Measurements from ENCODE around the gene TRAPPC14. TPM values are rescaled to one million over a fixed set of nuclear protein-coding genes. Genes with fewer than 3 reads are reported as not detected.

Gene TRAPPC14
- total and polyA plus RNA-seq, 10 of the 15 experiments (the other 5 are each of a cell fraction or from before 2014, with no cell fraction given): 0.21 to 24.7 (median 7.5) TPM

DNA sequence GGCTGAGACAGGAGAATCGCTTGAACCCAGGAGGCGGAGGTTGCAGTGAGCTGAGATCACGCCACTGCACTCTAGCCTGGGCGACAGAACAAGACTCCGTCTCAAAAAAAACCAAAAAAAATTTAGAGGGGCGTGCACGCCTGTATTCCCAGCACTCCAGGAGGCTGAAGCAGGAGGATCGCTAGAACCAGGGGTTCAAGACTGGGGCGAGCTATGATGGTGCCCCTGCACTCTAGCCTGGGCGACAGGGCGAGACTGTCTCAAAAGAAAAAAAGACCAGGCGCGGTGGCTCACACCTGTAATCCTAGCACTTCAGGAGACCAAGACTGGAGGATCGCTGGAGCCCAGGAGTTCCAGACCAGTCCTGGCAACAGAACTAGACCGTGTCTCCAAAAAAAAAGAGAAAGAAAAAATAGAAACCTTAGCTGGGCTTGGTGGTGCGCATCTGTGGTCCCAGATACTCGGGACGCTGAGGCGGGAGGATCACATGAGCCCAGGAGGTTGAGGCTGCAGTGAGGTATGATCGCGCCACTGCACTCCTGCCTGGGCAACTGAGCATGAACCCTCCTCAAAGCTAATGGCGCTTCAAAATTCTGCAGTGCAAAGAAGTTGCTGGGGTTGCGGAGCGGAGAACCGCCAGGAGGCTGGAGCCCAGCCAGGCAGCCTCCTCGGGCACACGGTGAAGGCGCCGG, 32.1 kb downstream of the TRAPPC14 start (continued):
- TF ChIP-seq, protein P1, sequence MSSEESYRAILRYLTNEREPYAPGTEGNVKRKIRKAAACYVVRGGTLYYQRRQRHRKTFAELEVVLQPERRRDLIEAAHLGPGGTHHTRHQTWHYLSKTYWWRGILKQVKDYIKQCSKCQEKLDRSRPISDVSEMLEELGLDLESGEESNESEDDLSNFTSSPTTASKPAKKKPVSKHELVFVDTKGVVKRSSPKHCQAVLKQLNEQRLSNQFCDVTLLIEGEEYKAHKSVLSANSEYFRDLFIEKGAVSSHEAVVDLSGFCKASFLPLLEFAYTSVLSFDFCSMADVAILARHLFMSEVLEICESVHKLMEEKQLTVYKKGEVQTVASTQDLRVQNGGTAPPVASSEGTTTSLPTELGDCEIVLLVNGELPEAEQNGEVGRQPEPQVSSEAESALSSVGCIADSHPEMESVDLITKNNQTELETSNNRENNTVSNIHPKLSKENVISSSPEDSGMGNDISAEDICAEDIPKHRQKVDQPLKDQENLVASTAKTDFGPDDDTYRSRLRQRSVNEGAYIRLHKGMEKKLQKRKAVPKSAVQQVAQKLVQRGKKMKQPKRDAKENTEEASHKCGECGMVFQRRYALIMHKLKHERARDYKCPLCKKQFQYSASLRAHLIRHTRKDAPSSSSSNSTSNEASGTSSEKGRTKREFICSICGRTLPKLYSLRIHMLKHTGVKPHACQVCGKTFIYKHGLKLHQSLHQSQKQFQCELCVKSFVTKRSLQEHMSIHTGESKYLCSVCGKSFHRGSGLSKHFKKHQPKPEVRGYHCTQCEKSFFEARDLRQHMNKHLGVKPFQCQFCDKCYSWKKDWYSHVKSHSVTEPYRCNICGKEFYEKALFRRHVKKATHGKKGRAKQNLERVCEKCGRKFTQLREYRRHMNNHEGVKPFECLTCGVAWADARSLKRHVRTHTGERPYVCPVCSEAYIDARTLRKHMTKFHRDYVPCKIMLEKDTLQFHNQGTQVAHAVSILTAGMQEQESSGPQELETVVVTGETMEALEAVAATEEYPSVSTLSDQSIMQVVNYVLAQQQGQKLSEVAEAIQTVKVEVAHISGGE (CRISPR knock-in tag; IDR thresholded peaks at IDR 0.05): peak; percentile 36; the same call in 1 of the 2 replicates
- no peak; the same call in 2 of the 3 replicates for TF ChIP-seq POU2F2 (IDR thresholded peaks at IDR 0.05; ENCODE audit: borderline replicate concordance, low read depth, low read length)
- TF ChIP-seq MEF2B (IDR thresholded peaks at IDR 0.05; ENCODE audit: partially characterized antibody, poor library complexity, severe bottlenecking): peak; percentile 18
- TF ChIP-seq YY1 (IDR thresholded peaks at IDR 0.05; ENCODE audit: low read depth, low read length): no peak
- TF ChIP-seq NR2C2 (IDR thresholded peaks at IDR 0.05; ENCODE audit: borderline replicate concordance, control insufficient read depth, insufficient read length, low read depth): no peak
- TF ChIP-seq PAX5 (IDR thresholded peaks at IDR 0.05; ENCODE audit: borderline replicate concordance, low read depth, low read length): 0 out of 2 replicates have a peak, but pooled peaks have one; percentile 26
- no peak for TF ChIP-seq CBFB (IDR thresholded peaks at IDR 0.05; ENCODE audit: low read depth)
- no peak for TF ChIP-seq PML (IDR thresholded peaks at IDR 0.05; ENCODE audit: low read length)
- TF ChIP-seq, protein P2, sequence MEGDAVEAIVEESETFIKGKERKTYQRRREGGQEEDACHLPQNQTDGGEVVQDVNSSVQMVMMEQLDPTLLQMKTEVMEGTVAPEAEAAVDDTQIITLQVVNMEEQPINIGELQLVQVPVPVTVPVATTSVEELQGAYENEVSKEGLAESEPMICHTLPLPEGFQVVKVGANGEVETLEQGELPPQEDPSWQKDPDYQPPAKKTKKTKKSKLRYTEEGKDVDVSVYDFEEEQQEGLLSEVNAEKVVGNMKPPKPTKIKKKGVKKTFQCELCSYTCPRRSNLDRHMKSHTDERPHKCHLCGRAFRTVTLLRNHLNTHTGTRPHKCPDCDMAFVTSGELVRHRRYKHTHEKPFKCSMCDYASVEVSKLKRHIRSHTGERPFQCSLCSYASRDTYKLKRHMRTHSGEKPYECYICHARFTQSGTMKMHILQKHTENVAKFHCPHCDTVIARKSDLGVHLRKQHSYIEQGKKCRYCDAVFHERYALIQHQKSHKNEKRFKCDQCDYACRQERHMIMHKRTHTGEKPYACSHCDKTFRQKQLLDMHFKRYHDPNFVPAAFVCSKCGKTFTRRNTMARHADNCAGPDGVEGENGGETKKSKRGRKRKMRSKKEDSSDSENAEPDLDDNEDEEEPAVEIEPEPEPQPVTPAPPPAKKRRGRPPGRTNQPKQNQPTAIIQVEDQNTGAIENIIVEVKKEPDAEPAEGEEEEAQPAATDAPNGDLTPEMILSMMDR (IDR thresholded peaks at IDR 0.05 in 2 of 3, conservative IDR thresholded peaks at IDR 0.05 in 1 of 3; ENCODE audit: control insufficient read depth in 2 of 3, extremely low read depth in 1 of 3, insufficient read depth in 1 of 3, low read depth in 3 of 3, low read length in 3 of 3): no peak
- TF ChIP-seq CREB1 (IDR thresholded peaks at IDR 0.05; ENCODE audit: low read depth): no peak
- peak; percentile 61 for TF ChIP-seq RAD51 (IDR thresholded peaks at IDR 0.05)
- no peak for TF ChIP-seq CHD1 (IDR thresholded peaks at IDR 0.05; ENCODE audit: low read depth, low read length)
- TF ChIP-seq PAX8 (IDR thresholded peaks at IDR 0.05): peak; percentile 86; the same call in 1 of the 2 replicates
- no peak for TF ChIP-seq ESRRA (IDR thresholded peaks at IDR 0.05; ENCODE audit: low read length)
- TF ChIP-seq LARP7 (IDR thresholded peaks at IDR 0.05): peak; percentile 71; the same call in 1 of the 2 replicates
- TF ChIP-seq NBN (IDR thresholded peaks at IDR 0.05): no peak; the same call in 1 of the 2 replicates
- no peak for TF ChIP-seq ZNF24 (IDR thresholded peaks at IDR 0.05)
- TF ChIP-seq IKZF2 (IDR thresholded peaks at IDR 0.05): no peak
- TF ChIP-seq, protein P3, sequence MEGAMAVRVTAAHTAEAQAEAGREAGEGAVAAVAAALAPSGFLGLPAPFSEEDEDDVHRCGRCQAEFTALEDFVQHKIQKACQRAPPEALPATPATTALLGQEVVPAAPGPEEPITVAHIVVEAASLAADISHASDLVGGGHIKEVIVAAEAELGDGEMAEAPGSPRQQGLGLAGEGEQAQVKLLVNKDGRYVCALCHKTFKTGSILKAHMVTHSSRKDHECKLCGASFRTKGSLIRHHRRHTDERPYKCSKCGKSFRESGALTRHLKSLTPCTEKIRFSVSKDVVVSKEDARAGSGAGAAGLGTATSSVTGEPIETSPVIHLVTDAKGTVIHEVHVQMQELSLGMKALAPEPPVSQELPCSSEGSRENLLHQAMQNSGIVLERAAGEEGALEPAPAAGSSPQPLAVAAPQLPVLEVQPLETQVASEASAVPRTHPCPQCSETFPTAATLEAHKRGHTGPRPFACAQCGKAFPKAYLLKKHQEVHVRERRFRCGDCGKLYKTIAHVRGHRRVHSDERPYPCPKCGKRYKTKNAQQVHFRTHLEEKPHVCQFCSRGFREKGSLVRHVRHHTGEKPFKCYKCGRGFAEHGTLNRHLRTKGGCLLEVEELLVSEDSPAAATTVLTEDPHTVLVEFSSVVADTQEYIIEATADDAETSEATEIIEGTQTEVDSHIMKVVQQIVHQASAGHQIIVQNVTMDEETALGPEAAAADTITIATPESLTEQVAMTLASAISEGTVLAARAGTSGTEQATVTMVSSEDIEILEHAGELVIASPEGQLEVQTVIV (IDR thresholded peaks at IDR 0.05; ENCODE audit: borderline replicate concordance, partially characterized antibody): peak; percentile 3
- TF ChIP-seq NRF1 (conservative IDR thresholded peaks at IDR 0.05; ENCODE audit: low read depth, low read length): no peak
- no peak for TF ChIP-seq SREBF1 (IDR thresholded peaks at IDR 0.05; ENCODE audit: low read length)

Data from GM12878 (cell line).